HepG2 (cell line): ENCODE results near the gene SLC22A5. TPM values are rescaled to one million over a fixed set of nuclear protein-coding genes. Genes with fewer than 3 reads are reported as not detected.

Experiments used
- CENPT ChIP-seq: sonication (generic); formaldehyde crosslinking; IDR thresholded peaks from 2 replicates; pipeline ENCODE4 v1.8.0; 2022; ENCODE audit warnings: low read depth, mild to moderate bottlenecking, moderate library complexity, missing genetic modification reagents
- CREM ChIP-seq, 2 experiments: sonication (generic) in 1 of 2; formaldehyde crosslinking in 1 of 2; IDR thresholded peaks; 2 replicates each; pipeline versions ENCODE4 v1.4.0 to v1.6.1; 2016 to 2020; ENCODE audit warnings: antibody characterized with exemption in 1 of 2, mild to moderate bottlenecking in 1 of 2, missing genetic modification reagents in 1 of 2
- DMAP1 ChIP-seq: IDR thresholded peaks from 2 replicates; pipeline ENCODE4 v1.6.1; 2016
- EHMT2 ChIP-seq: fragments of 200-600 bp; sonication (generic); IDR thresholded peaks from 2 replicates; pipeline ENCODE4 v1.7.0; 2017; ENCODE audit warnings: antibody characterized with exemption, low read depth, low read length, borderline replicate concordance
- GZF1 ChIP-seq: sonication (generic); formaldehyde crosslinking; IDR thresholded peaks from 2 replicates; pipeline ENCODE4 v1.5.1; 2020; ENCODE audit warnings: mild to moderate bottlenecking, missing genetic modification reagents
- HNF4A ChIP-seq: sonication (generic); formaldehyde crosslinking; IDR thresholded peaks from 2 replicates; pipeline ENCODE4 v1.4.0; 2020; ENCODE audit warnings: missing genetic modification reagents
- MED1 ChIP-seq: sonication (generic); formaldehyde crosslinking; IDR thresholded peaks from 2 replicates; pipeline ENCODE4 v1.4.0; 2020; ENCODE audit warnings: missing genetic modification reagents
- MEF2D ChIP-seq: sonication (generic); formaldehyde crosslinking; IDR thresholded peaks from 2 replicates; pipeline ENCODE4 v1.5.1; 2020; ENCODE audit warnings: mild to moderate bottlenecking, missing genetic modification reagents
- NCOA2 ChIP-seq: sonication (generic); formaldehyde crosslinking; IDR thresholded peaks from 2 replicates; pipeline ENCODE4 v1.8.0; 2022; ENCODE audit warnings: inconsistent platforms
- NR2F6 ChIP-seq, 2 experiments: IDR thresholded peaks; 2 replicates each; pipeline ENCODE4 v1.6.1; 2016; ENCODE audit warnings: antibody characterized with exemption in 1 of 2, mild to moderate bottlenecking in 1 of 2
- PITX1 ChIP-seq: sonication (generic); formaldehyde crosslinking; IDR thresholded peaks from 2 replicates; pipeline ENCODE4 v1.5.1; 2020; ENCODE audit warnings: mild to moderate bottlenecking, missing genetic modification reagents
- RAD21 ChIP-seq: fragments of 450-650 bp; formaldehyde crosslinking; IDR thresholded peaks from 2 replicates; pipeline ENCODE4 v1.5.0; 2020; ENCODE audit warnings: mild to moderate bottlenecking
- RARA ChIP-seq: IDR thresholded peaks from 2 replicates; pipeline ENCODE4 v1.6.1; 2016; ENCODE audit warnings: missing genetic modification reagents, missing compliant biosample characterization
- RXRA ChIP-seq: sonication (generic); formaldehyde crosslinking; IDR thresholded peaks from 2 replicates; pipeline ENCODE4 v1.5.1; 2020; ENCODE audit warnings: missing genetic modification reagents
- RXRB ChIP-seq: IDR thresholded peaks from 2 replicates; pipeline ENCODE4 v1.6.1; 2016; ENCODE audit warnings: borderline replicate concordance, missing genetic modification reagents, missing compliant biosample characterization
- SALL1 ChIP-seq: sonication (generic); formaldehyde crosslinking; IDR thresholded peaks from 2 replicates; pipeline ENCODE4 v1.8.0; 2022; ENCODE audit warnings: mild to moderate bottlenecking, missing genetic modification reagents
- SOX13 ChIP-seq, 3 experiments: fragments of 450-650 bp in 1 of 3; sonication (generic) in 1 of 3; formaldehyde crosslinking in 1 of 3; IDR thresholded peaks in 2 of 3; conservative IDR thresholded peaks in 1 of 3; 2 replicates each; pipeline versions ENCODE4 v1.5.0 to v1.6.1; 2016 to 2020; ENCODE audit warnings: antibody characterized with exemption in 1 of 3, mild to moderate bottlenecking in 1 of 3, missing compliant biosample characterization in 1 of 3, missing genetic modification reagents in 1 of 3, moderate library complexity in 1 of 3
- SRF ChIP-seq: IDR thresholded peaks from 2 replicates; pipeline ENCODE4 v1.6.1; 2011; ENCODE audit warnings: mild to moderate bottlenecking, low read depth, low read length, moderate library complexity
- ZBTB46 ChIP-seq: sonication (generic); formaldehyde crosslinking; IDR thresholded peaks from 2 replicates; pipeline ENCODE4 v1.4.0; 2020; ENCODE audit warnings: mild to moderate bottlenecking, missing genetic modification reagents, borderline replicate concordance
- ZNF83 ChIP-seq: sonication (generic); formaldehyde crosslinking; IDR thresholded peaks from 2 replicates; pipeline ENCODE4 v1.4.0; 2020; ENCODE audit warnings: missing genetic modification reagents, mild to moderate bottlenecking, borderline replicate concordance
- ZNF839 ChIP-seq: sonication (generic); formaldehyde crosslinking; IDR thresholded peaks from 2 replicates; pipeline ENCODE4 v1.4.0; 2020; ENCODE audit warnings: missing genetic modification reagents, mild to moderate bottlenecking, borderline replicate concordance
- polyA plus RNA-seq, 8 experiments: library from polyadenylated mRNA; depleted of rRNA in 3 of 8; stranded (reverse) in 7 of 8; unstranded in 1 of 8; fragments of >200 nt; fragmentation: Illumina TruSeq in 4 of 8; extraction: Trizol in 4 of 8; gene quantifications; 2 replicates each; pipeline versions ENCODE4 v1.2.1 to v1.2.3, GENCODE V29; 2011 to 2016; ENCODE audit warnings: low read depth in 4 of 8, missing spikeins in 1 of 8, mixed read lengths in 1 of 8; ENCODE audit not compliant: insufficient read depth in 1 of 8
- total RNA-seq, 5 experiments: library from RNA; depleted of rRNA; stranded (reverse); fragments of >200 nt; fragmentation: Illumina TruSeq; extraction: Trizol; gene quantifications; 2 replicates each; pipeline ENCODE4 v1.2.3, GENCODE V29; 2016; ENCODE audit warnings: low read depth in 1 of 5
- TF ChIP-seq, protein P1 (sequence below): sonication (generic); formaldehyde crosslinking; IDR thresholded peaks from 2 replicates; pipeline ENCODE4 v1.4.0; 2020; ENCODE audit warnings: missing genetic modification reagents
- TF ChIP-seq, protein P2 (sequence below): sonication (generic); formaldehyde crosslinking; IDR thresholded peaks from 2 replicates; pipeline ENCODE4 v1.4.0; 2020; ENCODE audit warnings: missing genetic modification reagents

The SLC22A5 gene
- total and polyA plus RNA-seq, 2 of the 13 experiments (the other 11 are each of a cell fraction or from before 2014, with no cell fraction given) = 7.1 to 15.1 TPM

- TF ChIP-seq, protein P1, sequence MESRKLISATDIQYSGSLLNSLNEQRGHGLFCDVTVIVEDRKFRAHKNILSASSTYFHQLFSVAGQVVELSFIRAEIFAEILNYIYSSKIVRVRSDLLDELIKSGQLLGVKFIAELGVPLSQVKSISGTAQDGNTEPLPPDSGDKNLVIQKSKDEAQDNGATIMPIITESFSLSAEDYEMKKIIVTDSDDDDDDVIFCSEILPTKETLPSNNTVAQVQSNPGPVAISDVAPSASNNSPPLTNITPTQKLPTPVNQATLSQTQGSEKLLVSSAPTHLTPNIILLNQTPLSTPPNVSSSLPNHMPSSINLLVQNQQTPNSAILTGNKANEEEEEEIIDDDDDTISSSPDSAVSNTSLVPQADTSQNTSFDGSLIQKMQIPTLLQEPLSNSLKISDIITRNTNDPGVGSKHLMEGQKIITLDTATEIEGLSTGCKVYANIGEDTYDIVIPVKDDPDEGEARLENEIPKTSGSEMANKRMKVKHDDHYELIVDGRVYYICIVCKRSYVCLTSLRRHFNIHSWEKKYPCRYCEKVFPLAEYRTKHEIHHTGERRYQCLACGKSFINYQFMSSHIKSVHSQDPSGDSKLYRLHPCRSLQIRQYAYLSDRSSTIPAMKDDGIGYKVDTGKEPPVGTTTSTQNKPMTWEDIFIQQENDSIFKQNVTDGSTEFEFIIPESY (CRISPR knock-in tag) = no peak
- TF ChIP-seq RXRB (CRISPR knock-in tag) (peak; percentile 88), NCOA2 (CRISPR knock-in tag) (peak; percentile 59), ZNF83 (CRISPR knock-in tag) (no peak), RARA (CRISPR knock-in tag) (peak; percentile 98), PITX1 (CRISPR knock-in tag) (peak; percentile 42; the same call in 1 of the 2 replicates), ZNF839 (CRISPR knock-in tag) (no peak), SRF (peak; percentile 62), MED1 (CRISPR knock-in tag) (peak; percentile 26; the same call in 1 of the 2 replicates), DMAP1 (CRISPR knock-in tag) (no peak), SALL1 (CRISPR knock-in tag) (0 out of 2 replicates have a peak, but pooled peaks have one; percentile 19), RXRA (CRISPR knock-in tag) (peak; percentile 77; the same call in 1 of the 2 replicates), CREM (IDR thresholded peaks at IDR 0.05) (peak; percentile 20; the same call in 1 of the 2 replicates), CREM (CRISPR knock-in tag; IDR thresholded peaks at IDR 0.05) (no peak), RAD21 (CRISPR knock-in tag) (no peak), ZBTB46 (CRISPR knock-in tag) (no peak), CENPT (CRISPR knock-in tag) (no peak), HNF4A (CRISPR knock-in tag) (peak; percentile 61), GZF1 (0 out of 2 replicates have a peak, but pooled peaks have one; percentile 23), NR2F6 (IDR thresholded peaks at IDR 0.05) (peak; percentile 65; the same call in 1 of the 2 replicates), NR2F6 (CRISPR knock-in tag; IDR thresholded peaks at IDR 0.05) (peak; percentile 81), MEF2D (peak; percentile 57), EHMT2 (no peak), SOX13 (IDR thresholded peaks at IDR 0.05) (no peak), SOX13 (CRISPR knock-in tag; conservative IDR thresholded peaks at IDR 0.05 in 1 of 2, IDR thresholded peaks at IDR 0.05 in 1 of 2) (peak in 1 of 2 experiments; percentile 24; a peak in 1 of 4 replicates)
- TF ChIP-seq, protein P2, sequence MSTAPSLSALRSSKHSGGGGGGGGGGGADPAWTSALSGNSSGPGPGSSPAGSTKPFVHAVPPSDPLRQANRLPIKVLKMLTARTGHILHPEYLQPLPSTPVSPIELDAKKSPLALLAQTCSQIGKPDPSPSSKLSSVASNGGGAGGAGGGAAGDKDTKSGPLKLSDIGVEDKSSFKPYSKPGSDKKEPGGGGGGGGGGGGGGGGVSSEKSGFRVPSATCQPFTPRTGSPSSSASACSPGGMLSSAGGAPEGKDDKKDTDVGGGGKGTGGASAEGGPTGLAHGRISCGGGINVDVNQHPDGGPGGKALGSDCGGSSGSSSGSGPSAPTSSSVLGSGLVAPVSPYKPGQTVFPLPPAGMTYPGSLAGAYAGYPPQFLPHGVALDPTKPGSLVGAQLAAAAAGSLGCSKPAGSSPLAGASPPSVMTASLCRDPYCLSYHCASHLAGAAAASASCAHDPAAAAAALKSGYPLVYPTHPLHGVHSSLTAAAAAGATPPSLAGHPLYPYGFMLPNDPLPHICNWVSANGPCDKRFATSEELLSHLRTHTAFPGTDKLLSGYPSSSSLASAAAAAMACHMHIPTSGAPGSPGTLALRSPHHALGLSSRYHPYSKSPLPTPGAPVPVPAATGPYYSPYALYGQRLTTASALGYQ (CRISPR knock-in tag) = 0 out of 2 replicates have a peak, but pooled peaks have one; percentile 18
Observed at GRCh38 chr5:132408965-132409364, 39.5 kb downstream of the SLC22A5 start (continued).
